ENCODE results near the gene CLASP1.

- no peak for TF ChIP-seq CTCF (IDR thresholded peaks at IDR 0.05)
- TF ChIP-seq POLR2A (IDR thresholded peaks at IDR 0.05), result no peak
These were observed 148.2 kb downstream of the CLASP1 start for GRCh38 chr2:121501031-121501430.

Data from heart left ventricle (tissue), 13 donors.